GM18505 (cell line): ENCODE measurements around the gene TTLL5.

Experiments used
- ATAC-seq: cut with Tn5 transposase; IDR thresholded peaks from one replicate; pipeline ENCODE4 v1.9.1; 2021; ENCODE audit not compliant: unreplicated experiment
- POLR2A ChIP-seq: IDR thresholded peaks from 4 replicates; pipeline ENCODE4 v1.6.1; 2011; ENCODE audit warnings: borderline replicate concordance; ENCODE audit not compliant: insufficient read depth, insufficient read length; ENCODE audit errors: extremely low read depth

The TTLL5 gene

DNA sequence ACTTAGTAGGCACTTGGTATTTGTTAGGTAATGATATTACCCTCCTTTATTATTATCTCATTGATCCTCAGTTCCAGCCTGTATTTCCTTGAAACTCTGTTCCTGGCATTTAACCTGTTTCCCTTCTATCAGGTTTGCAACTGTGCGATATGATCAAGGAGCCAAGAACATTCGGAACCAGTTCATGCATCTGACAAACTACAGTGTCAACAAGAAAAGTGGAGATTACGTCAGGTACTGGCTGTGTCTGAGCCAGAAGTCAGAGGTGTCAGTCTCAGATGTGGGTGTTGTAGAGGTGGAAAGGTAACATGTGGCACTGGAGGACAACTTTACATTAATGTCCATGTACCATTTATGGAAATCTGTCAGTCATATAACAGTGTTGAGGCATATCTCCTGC is 56.7 kb downstream of the TTLL5 start:
- TF ChIP-seq POLR2A = no peak
- ATAC-seq = no peak

GRCh38 chr14:75718199-75718598 is 57.2 kb downstream of the TTLL5 start:
- ATAC-seq = no peak
- no peak for TF ChIP-seq POLR2A

GRCh38 chr14:75720116-75720515 is 59.1 kb downstream of the TTLL5 start:
- ATAC-seq = no peak
- no peak for TF ChIP-seq POLR2A

- no peak for ATAC-seq
- no peak for TF ChIP-seq POLR2A
Measured at GRCh38 chr14:75720842-75721498, 59.9 kb downstream of the TTLL5 start.

DNA sequence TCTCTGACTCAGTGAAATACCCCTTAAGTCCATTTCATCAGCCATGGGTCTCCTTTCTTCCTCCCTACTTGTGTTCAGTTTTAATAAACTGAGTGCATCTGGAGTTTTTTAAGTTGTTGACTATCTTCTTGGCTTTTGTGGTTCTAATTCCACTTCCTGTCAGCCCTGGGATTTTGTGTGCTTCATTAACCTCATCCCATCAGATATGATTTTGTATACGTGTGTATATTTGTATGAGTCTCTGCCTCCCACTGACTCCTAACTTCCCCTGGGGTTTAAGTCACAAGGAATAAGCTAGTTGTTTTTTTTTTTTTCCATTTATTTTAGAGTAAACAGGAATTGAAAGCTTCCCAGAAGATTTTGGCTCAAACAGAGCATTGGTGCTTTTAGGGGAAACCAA is 62.7 kb downstream of the TTLL5 start:
- no peak for TF ChIP-seq POLR2A
- ATAC-seq = no peak

- no peak for TF ChIP-seq POLR2A
- no peak for ATAC-seq
Measured at GRCh38 chr14:75724414-75725204, 63.6 kb downstream of the TTLL5 start.

GRCh38 chr14:75725481-75725880 is 64.4 kb downstream of the TTLL5 start:
- no peak for ATAC-seq

GRCh38 chr14:75726321-75726720 is 65.3 kb downstream of the TTLL5 start:
- no peak for ATAC-seq
- no peak for TF ChIP-seq POLR2A

More at GRCh38 chr14:75725481-75725880, 64.4 kb downstream of the TTLL5 start:
- TF ChIP-seq POLR2A = no peak

DNA sequence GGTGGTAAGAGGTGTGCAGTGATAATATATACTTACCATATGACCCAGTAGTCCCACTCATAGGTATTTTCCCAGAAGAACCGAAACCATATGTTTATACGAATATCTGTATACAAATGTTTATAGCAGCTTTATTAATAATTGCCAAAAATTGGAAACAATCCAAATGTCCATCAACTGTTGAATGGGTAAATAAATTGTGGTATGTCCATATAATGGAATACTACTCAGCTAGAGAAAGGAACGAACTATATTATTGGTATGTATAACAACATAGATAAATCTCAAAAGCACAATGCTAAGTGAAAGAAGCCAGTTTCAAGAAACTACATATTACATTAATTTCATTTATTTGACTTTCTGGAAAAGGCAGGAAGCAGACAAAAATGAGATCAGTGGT is 66.1 kb downstream of the TTLL5 start:
- TF ChIP-seq POLR2A = no peak
- ATAC-seq = no peak

GRCh38 chr14:75732888-75733287 is 71.8 kb downstream of the TTLL5 start:
- TF ChIP-seq POLR2A = no peak
- ATAC-seq = no peak

GRCh38 chr14:75734854-75735253 is 73.8 kb downstream of the TTLL5 start:
- ATAC-seq = no peak
- TF ChIP-seq POLR2A = no peak

- no peak for TF ChIP-seq POLR2A
- ATAC-seq = no peak
Measured at GRCh38 chr14:75736845-75737485, 75.9 kb downstream of the TTLL5 start.

- ATAC-seq = no peak
- TF ChIP-seq POLR2A = no peak
Measured at GRCh38 chr14:75738192-75738591, 77.1 kb downstream of the TTLL5 start.

GRCh38 chr14:75742867-75743266 is 81.8 kb downstream of the TTLL5 start:
- TF ChIP-seq POLR2A = no peak
- ATAC-seq = no peak

DNA sequence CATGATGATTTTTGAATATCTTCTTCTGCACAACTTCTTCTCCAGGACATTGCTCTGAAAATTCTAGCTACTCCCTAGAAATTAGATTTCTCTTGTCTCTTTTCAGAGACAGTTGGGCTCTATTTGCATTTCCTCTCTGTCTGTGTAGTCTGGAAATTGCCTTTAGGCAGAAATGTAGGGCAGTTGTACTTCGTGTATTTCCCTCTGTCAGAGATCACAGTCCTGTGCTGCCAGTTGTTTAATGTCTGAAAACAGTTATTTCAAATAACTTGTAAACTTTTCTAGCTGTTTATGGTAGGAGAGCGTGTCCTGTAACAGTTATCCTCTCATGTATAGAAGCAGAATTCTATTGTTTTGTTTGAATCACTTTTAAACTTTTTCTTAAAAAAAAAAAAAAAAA is 86.9 kb downstream of the TTLL5 start:
- TF ChIP-seq POLR2A = no peak
- ATAC-seq = no peak

DNA sequence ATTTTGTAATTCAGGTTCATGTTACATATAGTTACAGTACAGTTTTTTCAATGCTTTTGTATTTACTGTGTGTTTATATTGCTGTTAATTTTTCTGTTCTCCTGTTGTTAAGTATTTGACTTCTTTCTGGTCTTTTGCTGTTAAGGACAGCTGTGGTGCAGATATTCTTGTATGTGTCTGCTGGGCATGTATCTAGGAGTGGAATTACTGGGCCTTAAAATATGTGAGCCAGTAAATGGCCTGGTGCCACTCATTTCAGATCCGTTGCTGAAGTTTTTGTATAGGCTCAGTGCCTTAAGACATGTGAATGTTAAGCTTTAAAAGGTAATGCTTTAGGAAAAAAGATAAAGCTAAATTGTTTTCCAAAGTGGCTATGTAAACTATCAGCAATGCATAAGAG is 87.3 kb downstream of the TTLL5 start:
- no peak for ATAC-seq
- TF ChIP-seq POLR2A = no peak
